ENCODE results near the gene RPS19. TPM values are rescaled to one million over a fixed set of nuclear protein-coding genes. Genes with fewer than 3 reads are reported as not detected.

RPS19 gene
- total RNA-seq, 4 donors from 2014 or later = 559 to 757 (median 617) TPM

- no peak for TF ChIP-seq CTCF (IDR thresholded peaks at IDR 0.05)
- DNase-seq (ENCODE audit: low spot score) = no peak
- ATAC-seq (ENCODE audit: low FRiP score) = no peak
Measured at GRCh38 chr19:41921577-41922576, 61.8 kb downstream of the RPS19 start.

Small RNAs within 50 kb of the gene (small RNA-seq; reads per million reads assigned to genes)
- not detected for gene MIR6797

Other genes with a start within 250 kb of the RPS19 start
- 1 to 10 TPM in 3 of 4 donors, not detected in 1; 1.7 to 9.0 (median 2.6) TPM for gene CEACAM4, start 233.2 kb upstream of the RPS19 start, total RNA-seq
- gene CEACAM7, start 172.0 kb upstream of the RPS19 start, total RNA-seq = not detected
- gene CEACAM5, start 151.6 kb upstream of the RPS19 start, total RNA-seq = not detected
- under 1 TPM in 1 of 4 donors, not detected in 3; 0.19 TPM for gene CEACAM6, start 104.7 kb upstream of the RPS19 start, total RNA-seq
- 10 to 100 TPM in 1 of 4 donors, not detected in 3; 20.3 TPM for gene CEACAM3, start 63.7 kb upstream of the RPS19 start, total RNA-seq
- gene LYPD4, start 15.6 kb upstream of the RPS19 start, total RNA-seq = not detected
- gene DMRTC2, start 15.2 kb upstream of the RPS19 start, total RNA-seq = not detected
- 1 to 10 TPM in 1 of 4 donors, under 1 TPM in 1, not detected in 2; 0.72 to 1.8 TPM for gene CD79A, start 17.0 kb downstream of the RPS19 start, total RNA-seq
- 100 to 1,000 TPM in 1 of 4 donors, 10 to 100 TPM in 3; 53.1 to 129 (median 72.0) TPM for gene ARHGEF1, start 22.9 kb downstream of the RPS19 start, total RNA-seq
- gene ERFL, start 68.2 kb downstream of the RPS19 start, total RNA-seq = under 1 TPM in 1 of 4 donors, not detected in 3; 0.25 TPM
- 100 to 1,000 TPM; 132 to 192 (median 167) TPM for gene RABAC1, start 99.1 kb downstream of the RPS19 start, total RNA-seq
- under 1 TPM in 2 of 4 donors, not detected in 2; 0.13 to 0.28 TPM for gene ATP1A3, start 134.0 kb downstream of the RPS19 start, total RNA-seq
- 1 to 10 TPM in 3 of 4 donors, under 1 TPM in 1; 0.32 to 2.1 (median 1.6) TPM for gene GRIK5, start 210.0 kb downstream of the RPS19 start, total RNA-seq
- 10 to 100 TPM; 11.6 to 22.9 (median 12.8) TPM for gene ZNF574, start 215.9 kb downstream of the RPS19 start, total RNA-seq